NCI-H446 (cell line): ENCODE data around the gene B4GALT1.
A peak's percentile ranks its signal among the peaks of the same experiment; 100 is the strongest.
"Not testable (repeated sequence)": the region's sequence is repeated elsewhere in the genome, so short reads cannot be mapped to it uniquely, and the experiment has no call there.

ENCODE experiments used
- DNase-seq, 2 experiments: peaks; one replicate each; lab custom pipeline; 2025; lab: John Stamatoyannopoulos, UW

The B4GALT1 gene

DNA sequence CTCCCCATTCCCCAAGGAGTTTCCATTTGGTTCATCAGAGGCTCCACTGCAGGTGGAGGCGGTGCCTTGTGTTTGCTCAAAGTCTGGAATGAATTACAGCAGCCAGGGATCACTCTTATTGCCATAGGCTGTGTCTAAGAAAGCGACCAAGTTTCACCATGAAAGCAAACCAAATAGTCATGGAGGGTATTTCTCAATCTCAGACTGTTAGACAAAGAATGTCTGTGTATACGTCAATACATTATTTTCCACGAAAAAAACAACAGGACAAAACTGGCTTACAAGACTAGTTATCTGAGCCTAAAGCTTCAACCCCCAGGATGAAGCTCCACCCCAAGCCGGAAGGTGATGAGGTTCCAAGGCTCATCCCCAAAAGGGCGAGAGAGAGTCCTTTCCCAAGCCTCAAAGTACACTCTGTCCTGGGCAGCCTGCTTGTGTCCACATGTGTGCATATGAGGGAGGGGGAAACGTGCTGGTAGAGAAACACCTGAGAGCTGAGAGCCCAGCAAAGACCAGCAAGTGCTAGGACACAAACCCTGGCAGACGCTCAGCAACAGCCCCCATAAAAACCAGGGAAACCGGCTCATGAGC lies 4.3 kb downstream of the B4GALT1 start:
- no peak for DNase-seq

DNA sequence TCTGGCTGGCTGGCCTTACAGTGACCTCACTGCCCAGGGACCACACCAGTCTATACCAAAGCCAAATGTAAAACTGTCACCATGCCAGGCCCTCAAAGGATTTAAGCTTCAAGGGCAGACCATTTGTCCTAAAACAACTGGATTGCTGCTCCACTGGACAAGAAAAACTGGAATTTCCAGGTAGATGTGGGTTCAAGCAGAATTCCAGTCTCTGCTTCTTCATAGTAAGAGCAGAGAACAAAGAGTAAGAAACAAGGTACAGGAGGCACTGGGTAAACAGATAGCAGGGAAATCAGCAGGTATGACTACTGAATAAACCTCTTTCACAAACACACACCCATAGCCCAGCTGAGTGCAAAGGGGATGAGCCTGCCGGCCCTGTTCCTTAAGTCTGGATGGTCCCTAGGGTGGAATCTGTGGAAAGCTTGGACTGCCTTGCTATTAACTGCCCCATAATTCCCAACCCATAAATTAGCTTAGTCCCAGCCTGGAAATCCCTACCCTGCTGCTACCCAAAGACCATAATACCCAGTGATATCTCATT lies 5.5 kb downstream of the B4GALT1 start:
- DNase-seq, result no peak

DNA sequence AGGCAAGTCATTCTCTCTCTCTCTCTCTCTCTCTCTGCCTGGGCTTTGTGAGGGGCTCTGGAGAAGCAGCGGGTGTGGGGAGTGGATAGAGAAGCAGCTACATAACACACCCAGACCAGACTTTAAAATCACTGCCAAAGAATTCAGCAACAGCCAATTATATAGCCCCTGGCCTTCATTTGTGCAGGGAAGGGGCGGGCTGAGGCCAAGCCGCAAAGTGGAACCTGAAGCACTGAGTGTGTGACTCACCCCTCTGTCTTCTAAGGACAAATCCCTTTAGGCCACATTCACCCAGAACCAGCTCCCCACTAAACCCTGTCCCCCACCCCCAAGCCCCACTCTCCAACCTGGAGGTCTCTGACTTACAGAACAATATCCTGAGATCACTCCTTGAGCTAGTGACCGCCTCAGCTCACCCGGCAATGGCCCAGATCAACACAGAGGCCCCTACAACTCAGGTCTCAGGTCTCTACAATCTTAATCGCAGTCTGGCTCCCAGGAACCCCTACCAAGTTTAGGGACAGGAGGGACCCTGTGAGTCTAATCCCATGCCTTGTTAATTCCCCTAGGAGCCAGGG lies 6.0 kb downstream of the B4GALT1 start:
- DNase-seq, result peak in 1 of 2 experiments; percentile 24

DNA sequence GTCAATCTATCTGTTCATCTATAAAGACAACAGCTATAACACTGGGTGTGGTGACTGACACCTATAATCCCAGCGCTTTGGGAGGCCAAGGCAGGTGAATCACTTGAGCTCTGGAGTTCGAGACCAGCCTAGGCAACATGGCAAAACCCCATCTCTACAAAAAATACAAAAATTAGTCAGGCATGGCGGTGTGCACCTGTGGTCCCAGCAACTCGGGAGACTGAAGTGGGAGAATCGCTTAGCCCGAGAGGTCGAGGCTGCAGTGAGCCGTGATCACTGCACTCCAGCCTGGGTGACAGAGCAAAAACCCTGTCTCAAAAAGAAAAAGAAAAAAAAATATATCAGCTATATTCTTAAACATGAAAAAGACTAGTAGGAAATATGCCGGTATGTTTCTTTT lies 6.7 kb downstream of the B4GALT1 start:
- not testable (repeated sequence) for DNase-seq

DNA sequence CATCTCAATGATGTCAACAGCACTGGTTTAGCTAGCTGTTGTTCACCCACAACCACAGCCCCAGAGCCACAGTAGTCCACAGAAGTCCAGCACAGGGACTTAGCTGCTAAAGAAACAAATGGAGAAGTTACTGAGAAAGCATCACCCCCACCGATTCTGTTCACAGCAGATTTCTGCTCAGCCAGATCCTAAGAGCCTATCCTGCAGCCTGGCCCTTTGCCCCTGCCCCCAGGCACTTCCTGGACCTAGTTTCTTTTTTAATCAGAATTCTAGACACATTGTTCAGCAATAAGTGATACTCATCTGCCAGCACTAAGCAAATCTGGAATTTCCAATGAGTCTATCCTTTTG lies 7.4 kb downstream of the B4GALT1 start:
- no peak for DNase-seq

DNA sequence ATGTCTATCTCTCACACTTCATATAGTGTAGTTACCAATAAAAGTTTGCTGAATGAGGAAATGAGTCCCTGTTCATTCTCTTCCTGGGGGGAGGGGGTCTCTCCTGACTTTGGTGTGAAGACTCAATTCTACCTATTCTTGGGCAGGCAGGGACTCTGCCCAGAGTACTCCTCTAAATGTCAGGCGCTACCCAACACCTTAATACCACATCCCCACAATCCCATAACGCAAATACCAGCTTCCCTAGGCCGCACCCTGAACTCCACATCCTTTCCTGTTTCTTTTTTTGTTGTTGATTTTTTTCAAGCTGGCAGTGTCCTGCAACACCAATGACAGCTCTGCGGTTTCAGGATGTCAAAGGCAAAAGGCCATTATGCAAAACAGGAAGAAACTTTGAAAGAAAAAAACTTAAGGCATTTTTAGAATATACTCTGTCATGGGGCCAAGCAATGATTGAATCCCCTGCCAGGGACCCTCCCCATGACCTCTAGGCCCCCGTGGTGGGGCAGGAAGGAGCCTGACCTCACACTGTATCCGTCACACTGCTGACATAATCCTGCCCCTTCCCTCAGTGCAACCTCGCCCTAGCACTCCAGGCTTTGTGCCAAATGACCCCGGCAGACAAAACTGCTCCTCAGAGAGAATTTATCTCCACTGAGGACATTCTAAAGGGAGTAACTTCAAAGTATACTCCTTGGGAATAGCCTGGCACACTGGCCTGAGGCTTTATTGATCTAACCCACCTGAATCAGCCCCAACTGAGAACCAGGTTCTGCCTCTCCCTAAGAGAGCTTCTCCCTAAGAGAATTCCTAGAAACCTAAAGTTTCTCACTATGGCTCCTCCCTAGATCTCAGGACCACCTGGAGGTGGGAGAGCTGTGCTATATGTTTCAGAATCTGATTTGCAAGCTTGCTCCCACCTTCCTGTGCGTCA lies 8.0 kb downstream of the B4GALT1 start:
- DNase-seq, result no peak

DNA sequence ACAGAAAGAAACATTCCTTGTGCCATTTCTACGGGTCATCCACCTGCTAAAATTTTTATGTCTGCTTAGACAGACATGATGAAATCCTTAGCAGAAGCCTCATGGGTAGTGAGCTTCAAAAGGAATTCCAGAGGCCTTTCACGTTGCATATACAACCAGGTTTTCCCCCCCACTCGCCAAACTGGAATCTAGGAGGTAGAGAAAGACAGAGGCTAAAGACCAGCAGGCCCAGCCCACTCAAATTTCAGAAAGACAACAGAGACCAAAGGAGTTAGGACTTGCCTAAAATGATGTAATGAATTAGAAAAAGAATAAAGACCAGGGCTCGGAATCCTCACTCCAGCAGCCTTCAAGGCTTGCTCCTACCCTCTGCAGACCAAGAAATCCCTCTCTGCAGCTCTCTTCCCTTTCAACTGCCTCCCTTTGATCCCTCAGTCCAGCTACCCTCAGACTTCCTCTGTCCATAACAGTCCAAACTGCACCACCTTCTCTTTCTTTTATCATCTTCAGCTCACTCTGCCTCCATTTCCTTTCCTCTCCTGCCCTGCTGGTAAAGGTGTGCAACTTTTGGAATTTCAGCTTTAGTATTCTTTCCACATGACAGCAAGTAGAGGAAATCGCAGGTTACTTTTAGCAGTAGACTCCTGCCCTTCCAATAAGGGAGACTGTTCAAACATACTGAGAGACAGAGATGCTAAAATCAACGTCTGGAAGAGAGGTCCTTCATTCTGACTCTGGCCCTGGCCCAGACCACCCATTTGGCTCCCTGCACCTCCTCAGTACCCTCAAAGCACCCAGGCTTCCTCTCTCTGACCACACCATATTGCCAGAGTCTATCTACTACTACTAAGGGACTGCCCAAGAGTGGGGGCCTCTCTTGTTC lies 8.9 kb downstream of the B4GALT1 start:
- no peak for DNase-seq

DNA sequence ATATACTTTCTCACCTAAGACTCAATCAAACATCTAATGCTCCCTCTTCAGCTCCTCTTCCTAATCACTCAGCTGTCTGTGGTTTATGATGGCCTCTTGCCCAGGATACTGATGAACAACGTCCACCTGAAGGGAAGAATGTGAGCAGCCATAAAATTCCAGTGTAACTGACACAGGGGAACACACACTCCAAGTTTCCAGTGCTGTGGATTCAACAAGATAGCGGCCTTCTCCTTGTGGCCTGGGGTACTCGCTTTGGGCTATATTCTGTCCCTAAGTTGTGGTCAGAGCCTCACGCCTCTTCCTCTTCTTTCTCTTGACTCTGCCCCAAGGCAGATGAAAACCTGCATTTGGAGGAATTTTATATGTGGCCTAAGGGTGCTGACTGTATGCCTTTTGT lies 11.7 kb downstream of the B4GALT1 start:
- no peak for DNase-seq

DNA sequence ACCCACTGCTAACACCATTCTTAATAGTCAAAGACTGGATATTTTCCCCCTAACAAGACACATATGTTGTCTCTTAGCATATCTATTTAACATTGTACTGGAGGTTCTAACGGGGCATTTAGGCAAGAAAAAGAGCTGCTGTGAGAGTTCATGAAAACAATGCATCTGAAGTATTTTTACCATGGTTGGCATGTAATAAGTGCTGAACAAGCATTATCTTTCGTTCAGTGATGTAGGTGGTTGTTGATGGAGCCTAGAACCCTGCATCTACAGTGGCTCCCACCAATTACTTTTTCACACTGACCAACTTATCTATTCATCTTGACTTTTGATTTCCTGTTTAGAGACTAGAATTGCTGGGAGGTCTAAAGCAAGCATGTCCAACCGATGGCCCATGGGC lies 12.8 kb downstream of the B4GALT1 start:
- DNase-seq, result no peak

DNA sequence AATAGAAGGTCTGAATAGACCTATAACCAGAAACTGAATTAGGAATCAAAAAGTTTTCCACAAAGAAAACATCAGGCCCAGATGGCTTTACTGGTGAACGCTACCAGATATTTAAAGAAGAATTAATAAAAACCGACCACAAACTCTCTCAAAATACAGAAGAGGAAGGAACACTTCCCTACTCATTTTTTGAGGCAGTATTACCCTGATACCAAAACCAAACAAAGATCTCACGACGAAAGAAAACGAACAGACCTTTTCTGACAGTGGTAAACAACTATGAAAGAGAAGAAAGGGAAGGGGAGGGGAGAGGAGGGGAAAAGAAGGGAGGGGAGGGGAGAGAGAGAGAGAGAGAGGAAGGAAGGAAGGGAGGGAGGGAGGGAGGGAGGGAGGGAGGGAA lies 13.5 kb downstream of the B4GALT1 start:
- no peak for DNase-seq

DNA sequence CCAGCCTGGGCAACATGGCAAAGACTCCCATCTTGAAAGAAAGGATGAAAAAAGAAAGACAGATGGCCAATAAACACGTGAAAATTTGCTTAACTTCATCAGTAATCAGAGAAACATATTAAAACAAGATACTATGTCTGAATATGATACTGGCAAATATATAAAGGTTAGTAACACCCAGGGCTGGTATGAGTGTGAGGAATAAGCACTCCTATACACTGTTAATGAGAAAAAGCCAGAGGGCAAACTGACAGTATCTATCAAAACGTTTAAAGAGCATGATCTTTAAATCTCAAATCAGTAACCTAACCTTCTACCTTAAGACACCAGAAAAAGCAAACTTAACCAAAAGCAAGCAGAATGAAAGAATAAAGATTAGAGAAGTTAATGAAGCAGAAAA lies 14.1 kb downstream of the B4GALT1 start:
- DNase-seq, result no peak

DNA sequence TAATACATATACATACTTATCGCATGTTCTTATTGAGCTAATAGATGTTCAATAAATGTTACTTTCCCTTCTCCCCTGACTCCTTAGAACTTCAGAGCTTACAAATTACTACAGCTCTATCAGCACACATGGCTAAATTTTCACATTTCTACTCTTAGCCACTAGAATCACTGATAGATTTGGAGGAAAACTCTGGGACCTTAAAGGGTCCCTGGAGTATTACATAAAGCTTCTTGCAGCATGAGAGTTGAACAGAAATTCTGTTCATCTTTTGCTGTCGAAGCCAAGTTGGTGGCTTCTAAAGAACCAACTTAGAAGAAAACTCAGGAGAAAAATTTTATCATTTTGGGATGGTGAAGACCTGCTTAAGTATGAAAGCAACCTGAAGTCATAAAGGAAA lies 15.5 kb downstream of the B4GALT1 start:
- no peak for DNase-seq

DNA sequence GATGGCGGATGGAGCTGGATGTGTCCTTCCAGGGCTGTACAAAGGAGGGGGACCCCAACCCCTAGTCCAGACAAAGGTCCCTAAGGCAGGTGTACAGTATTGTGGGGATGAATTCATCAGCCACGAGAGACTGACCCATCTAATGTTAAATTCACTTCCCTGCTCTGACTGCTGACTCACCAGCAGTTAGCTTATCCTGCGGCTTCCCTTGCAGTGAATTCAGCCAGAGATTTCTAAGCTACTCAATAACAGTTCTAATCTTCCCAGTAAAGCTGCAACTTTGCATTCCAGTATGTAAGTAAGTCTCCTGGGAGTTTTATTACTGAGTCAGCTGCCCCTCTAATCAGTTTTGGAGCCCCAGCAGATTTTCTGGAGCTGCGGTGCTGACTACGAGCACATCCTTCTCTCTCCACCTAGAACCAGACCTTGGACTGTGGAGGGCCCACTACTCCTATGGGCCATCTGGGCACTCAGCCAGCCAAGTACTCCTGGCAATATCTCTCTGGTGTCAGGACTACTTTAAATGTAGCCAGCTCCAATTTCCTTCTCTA lies 16.1 kb downstream of the B4GALT1 start:
- DNase-seq, result peak; percentile 21 to 67

DNA sequence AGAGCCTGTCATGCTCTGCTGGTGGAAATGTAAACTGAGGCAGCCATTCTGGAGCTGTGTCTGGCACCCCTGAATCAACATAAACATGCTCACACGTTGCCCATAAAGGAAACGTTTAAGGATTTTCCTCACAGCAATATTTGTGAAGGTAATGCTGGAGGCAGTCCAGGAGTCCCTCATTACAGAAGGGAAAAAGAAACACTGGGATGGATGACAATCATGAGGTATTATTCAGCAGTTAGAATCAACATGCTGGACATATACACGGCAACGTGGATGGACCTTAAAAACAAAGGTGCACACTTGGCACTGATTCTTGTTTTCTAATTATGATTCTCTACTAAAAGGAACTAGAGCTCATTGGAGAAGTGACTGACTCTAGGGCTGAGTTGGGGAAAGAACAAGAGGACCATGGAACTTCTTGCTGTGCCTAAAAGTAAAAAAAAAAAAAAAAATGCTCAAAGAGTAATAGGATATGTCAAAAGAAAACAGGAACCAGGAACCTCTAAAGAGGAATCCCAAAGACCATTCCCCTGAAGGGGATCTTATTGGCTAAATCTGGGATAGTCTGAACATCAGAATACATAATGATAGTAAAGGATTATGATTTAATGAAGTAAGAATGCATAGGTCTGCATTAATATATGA lies 18.6 kb downstream of the B4GALT1 start:
- no peak for DNase-seq

DNA sequence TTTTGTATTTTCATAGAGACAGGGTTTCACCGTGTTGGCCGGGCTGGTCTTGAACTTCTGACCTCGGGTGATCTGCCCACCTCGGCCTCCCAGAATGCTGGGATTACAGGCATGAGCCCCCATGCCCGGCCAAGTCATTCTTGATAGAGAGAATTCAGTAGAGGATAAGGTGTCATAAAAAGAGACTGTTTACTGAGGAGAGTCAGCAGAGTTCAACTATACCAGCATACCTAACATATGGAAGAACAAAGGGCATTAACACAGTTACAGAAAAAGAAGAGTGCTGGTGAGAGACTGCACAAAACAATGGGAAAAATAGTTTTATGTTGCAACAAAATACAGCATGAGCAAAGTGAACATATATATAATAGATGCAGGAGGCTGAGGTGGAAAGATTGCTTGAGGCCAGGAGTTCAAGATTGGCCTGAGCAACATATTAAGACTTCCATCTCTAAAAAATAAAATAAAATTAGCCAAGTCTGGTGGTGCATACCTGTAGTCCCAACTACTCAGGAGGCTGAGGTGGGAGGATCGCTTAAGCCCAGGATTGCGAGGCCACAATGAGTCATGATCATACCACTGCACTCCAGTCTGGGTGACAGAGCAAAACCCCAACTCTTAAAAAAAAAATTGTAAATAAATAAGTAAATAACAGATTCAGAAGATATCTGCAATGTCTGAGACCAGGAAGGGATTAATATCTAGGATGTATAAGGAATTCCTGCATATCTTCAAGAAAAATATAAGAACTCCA lies 19.5 kb downstream of the B4GALT1 start:
- no peak for DNase-seq

DNA sequence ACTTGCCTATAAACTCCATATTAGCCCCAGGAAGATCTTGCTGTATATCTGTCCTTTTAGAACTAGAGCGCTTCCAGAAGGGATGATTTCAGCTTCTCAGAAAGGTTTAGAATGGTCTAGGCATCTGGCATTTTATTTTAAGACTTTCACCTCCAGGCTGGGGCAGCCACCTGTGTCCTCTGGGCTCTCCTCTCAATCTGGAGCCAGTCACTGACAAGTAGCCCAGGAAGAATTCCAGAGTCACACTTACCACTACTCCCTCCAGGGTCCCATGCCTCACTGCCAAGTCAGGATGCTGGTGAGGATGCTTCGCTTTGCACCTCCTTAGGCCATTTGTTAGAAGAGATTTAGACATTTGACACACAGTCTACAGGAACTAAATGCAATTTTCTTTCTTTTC lies 20.8 kb downstream of the B4GALT1 start:
- DNase-seq, result no peak

DNA sequence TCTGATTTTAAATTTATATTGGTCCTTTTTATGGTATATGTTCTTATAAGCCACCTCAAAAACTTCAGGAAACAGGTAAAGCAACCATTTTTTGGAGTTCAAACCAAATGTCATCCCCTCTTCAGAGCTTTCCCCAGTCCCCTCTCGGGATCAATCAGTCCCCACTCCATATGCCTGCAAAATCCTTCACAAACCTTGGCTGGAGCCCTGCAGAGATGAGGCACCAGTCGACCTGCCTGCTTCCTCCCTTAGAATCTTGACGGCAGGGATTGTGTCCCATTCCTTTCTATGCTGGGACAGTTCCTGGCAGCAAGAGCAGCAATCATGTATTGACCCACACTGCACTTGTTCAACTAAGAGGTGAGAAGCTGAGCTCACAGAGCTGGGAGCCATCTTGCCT lies 22.6 kb downstream of the B4GALT1 start:
- no peak for DNase-seq

DNA sequence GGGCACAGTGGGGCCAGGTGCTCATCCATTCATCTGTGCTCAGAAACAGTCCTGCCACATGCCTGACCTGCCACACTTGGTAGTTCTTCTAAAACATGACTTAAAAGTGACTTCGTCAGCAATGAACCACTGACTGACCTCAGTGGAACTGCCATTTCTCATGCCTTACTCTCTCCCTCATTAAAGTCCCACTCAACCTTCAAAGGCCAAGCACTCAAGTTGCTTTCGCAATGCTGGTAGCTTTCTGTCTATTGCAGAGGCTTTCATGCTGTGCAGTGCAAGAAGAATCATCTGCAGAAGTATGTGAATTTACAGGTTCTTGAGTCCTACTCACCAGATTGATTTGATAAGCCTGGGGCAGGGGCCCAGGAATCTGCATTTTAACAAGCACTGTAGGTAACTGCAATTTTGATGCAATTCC lies 23.9 kb downstream of the B4GALT1 start:
- DNase-seq, result no peak

DNA sequence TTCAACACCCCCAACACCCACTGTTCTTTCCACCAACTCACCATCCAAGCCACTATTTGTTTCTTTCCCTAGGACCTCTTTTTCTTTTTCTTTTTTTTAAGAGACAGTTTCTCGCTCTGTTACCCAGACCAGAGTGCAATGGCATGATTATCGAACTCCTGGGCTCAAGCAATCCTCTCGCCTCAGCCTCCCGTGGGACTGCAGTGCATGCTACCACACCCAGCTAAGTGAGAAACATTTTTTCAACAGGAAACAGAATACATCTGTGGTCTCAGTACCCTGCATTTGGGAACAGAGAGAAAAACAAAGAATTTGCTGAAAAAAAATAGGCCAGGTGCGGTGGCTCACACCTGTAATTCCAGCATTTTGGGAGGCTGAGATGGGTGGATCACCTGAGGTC lies 24.6 kb downstream of the B4GALT1 start:
- no peak for DNase-seq
